ENCODE data around the gene OLR1.

Gene OLR1

DNA sequence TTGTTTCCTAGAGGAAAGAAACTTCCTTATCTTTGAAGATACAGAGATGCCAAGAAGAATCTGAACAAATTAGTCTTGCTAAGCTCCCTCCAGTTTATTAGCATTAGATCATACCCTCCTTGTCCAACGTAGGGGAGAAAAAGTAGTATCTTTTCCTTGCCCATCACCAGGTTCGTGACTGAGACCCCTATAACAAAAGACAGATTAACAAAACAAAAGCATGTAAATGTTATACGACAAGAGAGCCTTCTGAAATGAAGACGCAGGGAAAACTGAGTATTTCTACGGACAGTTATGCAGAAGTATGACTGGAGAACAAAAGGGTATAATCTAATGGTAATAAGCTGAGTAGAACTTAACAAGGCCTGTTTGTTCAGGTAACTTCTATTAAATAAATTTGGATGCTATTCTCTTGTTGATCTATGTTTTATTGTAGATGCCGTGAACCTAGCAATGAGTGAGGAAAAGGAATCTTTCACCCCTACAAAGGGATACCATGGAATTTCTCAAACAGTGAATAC lies 39.0 kb downstream of the OLR1 start:
- no peak for TF ChIP-seq EZH2phosphoT487 (IDR thresholded peaks at IDR 0.05; ENCODE audit: low read depth)
- TF ChIP-seq, protein P1, sequence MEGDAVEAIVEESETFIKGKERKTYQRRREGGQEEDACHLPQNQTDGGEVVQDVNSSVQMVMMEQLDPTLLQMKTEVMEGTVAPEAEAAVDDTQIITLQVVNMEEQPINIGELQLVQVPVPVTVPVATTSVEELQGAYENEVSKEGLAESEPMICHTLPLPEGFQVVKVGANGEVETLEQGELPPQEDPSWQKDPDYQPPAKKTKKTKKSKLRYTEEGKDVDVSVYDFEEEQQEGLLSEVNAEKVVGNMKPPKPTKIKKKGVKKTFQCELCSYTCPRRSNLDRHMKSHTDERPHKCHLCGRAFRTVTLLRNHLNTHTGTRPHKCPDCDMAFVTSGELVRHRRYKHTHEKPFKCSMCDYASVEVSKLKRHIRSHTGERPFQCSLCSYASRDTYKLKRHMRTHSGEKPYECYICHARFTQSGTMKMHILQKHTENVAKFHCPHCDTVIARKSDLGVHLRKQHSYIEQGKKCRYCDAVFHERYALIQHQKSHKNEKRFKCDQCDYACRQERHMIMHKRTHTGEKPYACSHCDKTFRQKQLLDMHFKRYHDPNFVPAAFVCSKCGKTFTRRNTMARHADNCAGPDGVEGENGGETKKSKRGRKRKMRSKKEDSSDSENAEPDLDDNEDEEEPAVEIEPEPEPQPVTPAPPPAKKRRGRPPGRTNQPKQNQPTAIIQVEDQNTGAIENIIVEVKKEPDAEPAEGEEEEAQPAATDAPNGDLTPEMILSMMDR (IDR thresholded peaks at IDR 0.05; ENCODE audit: low read depth, low read length), result no peak
- Histone ChIP-seq H3K4me2 (ENCODE audit: low read length) (no peak overlapping the region), H3K27ac (ENCODE audit: low read length) (no peak overlapping the region), H3K36me3 (replicated peaks; ENCODE audit: low read depth, low read length) (no peaks in the 10 kb centered on the region), H3K9me3 (ENCODE audit: insufficient read depth, low read length) (no peaks in the 10 kb centered on the region), H3K79me2 (ENCODE audit: low read length) (no peaks in the 10 kb centered on the region), H3K4me1 (ENCODE audit: low read length) (peaks cover 33% of the 10 kb centered on the region), H4K20me1 (ENCODE audit: insufficient read depth, low read length) (no peaks in the 10 kb centered on the region), H3K27me3 (ENCODE audit: low read depth, low read length) (peaks cover 54% of the 10 kb centered on the region), H3K9ac (ENCODE audit: low read length) (no peak overlapping the region), H3K4me3 (ENCODE audit: low read length) (no peak overlapping the region), H2AFZ (ENCODE audit: low read depth, low read length) (no peak overlapping the region)

DNA sequence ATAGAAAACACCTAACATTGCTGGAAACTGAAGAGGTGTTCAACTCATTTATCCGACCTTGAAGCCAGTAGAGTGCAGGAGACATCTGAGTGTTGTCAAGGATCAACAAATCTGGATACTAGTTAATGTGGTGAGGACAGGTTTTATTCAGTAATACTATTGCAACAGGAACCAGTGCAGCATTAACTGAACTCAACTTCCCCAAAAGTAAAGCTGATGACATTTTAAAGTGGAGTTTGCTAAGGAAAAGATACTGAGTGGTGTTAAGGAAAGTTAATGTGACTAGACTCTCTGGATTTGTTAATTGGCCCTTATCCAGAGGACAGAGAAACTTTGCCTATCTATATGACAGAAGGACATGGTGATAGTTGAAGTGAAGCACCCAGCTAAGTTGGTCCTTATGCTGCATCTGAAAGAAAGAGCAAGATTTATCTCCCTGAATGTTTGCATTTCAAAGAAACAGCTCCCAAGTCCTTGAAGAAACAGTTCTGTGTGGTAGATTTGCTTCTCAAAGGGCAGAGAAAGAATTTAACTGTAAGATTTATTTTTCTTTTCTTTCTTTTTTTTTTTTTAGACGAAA lies 40.7 kb downstream of the OLR1 start:
- Histone ChIP-seq H2AFZ (ENCODE audit: low read depth, low read length) (no peak overlapping the region), H3K4me3 (ENCODE audit: low read length) (no peak overlapping the region), H3K27ac (ENCODE audit: low read length) (no peak overlapping the region), H3K27me3 (ENCODE audit: low read depth, low read length) (peaks cover 54% of the 10 kb centered on the region), H3K9me3 (ENCODE audit: insufficient read depth, low read length) (no peaks in the 10 kb centered on the region), H4K20me1 (ENCODE audit: insufficient read depth, low read length) (no peaks in the 10 kb centered on the region), H3K4me2 (ENCODE audit: low read length) (peak overlapping the region; percentile 55), H3K36me3 (replicated peaks; ENCODE audit: low read depth, low read length) (no peaks in the 10 kb centered on the region), H3K9ac (ENCODE audit: low read length) (no peak overlapping the region), H3K79me2 (ENCODE audit: low read length) (no peaks in the 10 kb centered on the region), H3K4me1 (ENCODE audit: low read length) (peaks cover 33% of the 10 kb centered on the region)
- TF ChIP-seq, protein P1 (IDR thresholded peaks at IDR 0.05; ENCODE audit: low read depth, low read length), result no peak
- TF ChIP-seq EZH2phosphoT487 (IDR thresholded peaks at IDR 0.05; ENCODE audit: low read depth), result no peak

- TF ChIP-seq EZH2phosphoT487 (IDR thresholded peaks at IDR 0.05; ENCODE audit: low read depth), result peak; percentile 87; the same call in 1 of the 2 replicates
- TF ChIP-seq, protein P1 (IDR thresholded peaks at IDR 0.05; ENCODE audit: low read depth, low read length), result no peak
- H3K27me3 ChIP-seq (ENCODE audit: low read depth, low read length), result peaks cover 56% of the 10 kb centered on the region
- 0 out of 2 replicates have a peak within 1 kb of the TSS, but pooled peaks have one; percentile 14 for H3K4me3 ChIP-seq (ENCODE audit: low read length)
- H3K79me2 ChIP-seq (ENCODE audit: low read length), result no peaks in the 10 kb centered on the region
- no peak within 1 kb of the TSS for H3K9ac ChIP-seq (ENCODE audit: low read length)
- H4K20me1 ChIP-seq (ENCODE audit: insufficient read depth, low read length), result no peaks in the 10 kb centered on the region
- H3K36me3 ChIP-seq (replicated peaks; ENCODE audit: low read depth, low read length), result no peaks in the 10 kb centered on the region
- H3K27ac ChIP-seq (ENCODE audit: low read length), result no peak within 1 kb of the TSS
- no peaks in the 10 kb centered on the region for H3K9me3 ChIP-seq (ENCODE audit: insufficient read depth, low read length)
- H3K4me2 ChIP-seq (ENCODE audit: low read length), result peak within 1 kb of the TSS; percentile 55
- H3K4me1 ChIP-seq (ENCODE audit: low read length), result peaks cover 33% of the 10 kb centered on the region
- H2AFZ ChIP-seq (ENCODE audit: low read depth, low read length), result no peak within 1 kb of the TSS
Measured at GRCh38 chr12:10130042-10130441, 41.9 kb downstream of the OLR1 start, which contains the start of gene CLEC7A. TSS of gene CLEC7A (minus strand) at chr12:10130199. CDS start at chr12:10130082, 117 bp downstream.

GRCh38 chr12:10128687-10129086 lies 43.2 kb downstream of the OLR1 start:
- Histone ChIP-seq H3K9ac (ENCODE audit: low read length) (no peak overlapping the region), H3K27me3 (ENCODE audit: low read depth, low read length) (peaks cover 56% of the 10 kb centered on the region)

More at GRCh38 chr12:10128687-10129086, 43.2 kb downstream of the OLR1 start:
- Histone ChIP-seq H3K27ac (ENCODE audit: low read length) (no peak overlapping the region), H4K20me1 (ENCODE audit: insufficient read depth, low read length) (no peaks in the 10 kb centered on the region), H3K4me1 (ENCODE audit: low read length) (peaks cover 33% of the 10 kb centered on the region), H3K4me3 (ENCODE audit: low read length) (no peak overlapping the region), H3K79me2 (ENCODE audit: low read length) (no peaks in the 10 kb centered on the region), H3K4me2 (ENCODE audit: low read length) (peak overlapping the region; percentile 43), H3K9me3 (ENCODE audit: insufficient read depth, low read length) (no peaks in the 10 kb centered on the region), H2AFZ (ENCODE audit: low read depth, low read length) (no peak overlapping the region), H3K36me3 (replicated peaks; ENCODE audit: low read depth, low read length) (no peaks in the 10 kb centered on the region)
- TF ChIP-seq, protein P1 (IDR thresholded peaks at IDR 0.05; ENCODE audit: low read depth, low read length), result no peak
- TF ChIP-seq EZH2phosphoT487 (IDR thresholded peaks at IDR 0.05; ENCODE audit: low read depth), result no peak
